ENCODE measurements around the gene CENPM.

Gene CENPM

GRCh38 chr22:41899992-41900651 is 46.8 kb downstream of the CENPM start:
- CTCF ChIA-PET: no interaction called here
- H3K27ac ChIP-seq: peak overlapping the region; percentile 35
- POLR2A ChIA-PET (ENCODE audit: low non-redundant PET): no interaction called here
- no peak for TF ChIP-seq CTCF (conservative IDR thresholded peaks at IDR 0.05; ENCODE audit: low read depth)
- DNase-seq (ENCODE audit: low spot score): no peak

DNA sequence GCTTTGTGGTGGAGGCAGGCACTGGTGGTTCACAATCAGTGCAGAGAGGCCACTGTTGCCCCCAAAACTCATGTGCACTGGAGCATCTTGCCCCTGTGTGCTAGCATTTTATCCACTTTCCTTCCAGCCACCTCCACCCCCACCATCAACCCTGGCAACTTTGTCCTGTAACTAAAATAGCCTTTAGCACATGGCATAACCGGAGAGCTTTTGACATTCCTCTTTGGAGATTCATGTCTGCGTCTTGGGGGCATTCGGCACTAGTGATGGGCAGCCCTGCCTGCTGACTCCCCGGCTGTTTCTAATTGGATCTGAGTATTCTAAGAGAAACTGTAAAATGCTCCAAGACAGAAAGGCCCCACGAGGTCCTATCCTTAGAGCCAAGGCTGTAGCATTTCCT is 47.8 kb downstream of the CENPM start:
- no peak for DNase-seq (ENCODE audit: low spot score)
- ChIA-PET POLR2A (ENCODE audit: low non-redundant PET) (no interaction called here), CTCF (no interaction called here)
- no peak for TF ChIP-seq CTCF (conservative IDR thresholded peaks at IDR 0.05; ENCODE audit: low read depth)
- H3K27ac ChIP-seq: no peak overlapping the region

GRCh38 chr22:41898645-41899044 is 48.3 kb downstream of the CENPM start:
- POLR2A ChIA-PET (ENCODE audit: low non-redundant PET): no interaction called here
- TF ChIP-seq CTCF (conservative IDR thresholded peaks at IDR 0.05; ENCODE audit: low read depth): no peak
- H3K27ac ChIP-seq: 0 out of 2 replicates have a peak overlapping the region, but pooled peaks have one; percentile 8
- no peak for DNase-seq (ENCODE audit: low spot score)
- CTCF ChIA-PET: no interaction called here

DNA sequence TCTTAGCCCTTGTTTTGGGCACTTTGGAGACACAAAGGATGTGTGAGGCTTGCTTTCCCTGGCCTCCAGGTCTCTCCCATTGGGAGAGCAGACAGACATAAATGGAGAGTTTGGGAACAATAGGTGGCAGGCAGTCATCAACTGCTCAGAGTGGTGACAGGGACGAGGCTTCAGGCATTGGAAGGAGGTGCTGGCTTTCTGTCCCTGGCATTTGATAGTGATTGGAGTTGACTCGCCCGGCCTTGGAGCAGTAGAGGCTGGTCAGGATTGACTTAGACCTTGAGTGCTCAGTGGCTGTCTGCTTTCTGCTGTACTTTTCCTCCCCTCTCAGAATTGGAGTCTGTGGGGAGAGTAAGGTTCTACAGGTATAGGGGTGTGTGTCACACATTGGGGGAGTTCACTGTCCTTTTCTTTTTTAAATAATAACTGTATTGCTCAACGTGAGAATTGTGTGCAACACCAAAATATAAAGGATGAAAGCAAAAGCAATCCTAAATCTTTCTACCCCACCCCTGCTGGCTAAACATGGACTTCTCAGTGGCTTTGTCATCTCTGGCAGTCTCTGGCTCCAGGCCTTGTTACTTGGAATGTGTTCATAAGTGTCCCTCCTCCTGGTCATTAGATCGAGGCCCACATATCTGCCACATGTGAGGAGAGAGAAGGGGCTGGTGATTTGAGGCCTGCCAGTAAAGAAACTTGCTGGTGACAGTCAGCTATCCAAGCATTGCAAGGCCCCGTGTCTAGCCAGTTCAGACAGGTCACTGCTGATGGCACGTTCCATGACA is 53.2 kb downstream of the CENPM start:
- DNase-seq (ENCODE audit: low spot score): no peak
- POLR2A ChIA-PET (ENCODE audit: low non-redundant PET): no interaction called here

DNA sequence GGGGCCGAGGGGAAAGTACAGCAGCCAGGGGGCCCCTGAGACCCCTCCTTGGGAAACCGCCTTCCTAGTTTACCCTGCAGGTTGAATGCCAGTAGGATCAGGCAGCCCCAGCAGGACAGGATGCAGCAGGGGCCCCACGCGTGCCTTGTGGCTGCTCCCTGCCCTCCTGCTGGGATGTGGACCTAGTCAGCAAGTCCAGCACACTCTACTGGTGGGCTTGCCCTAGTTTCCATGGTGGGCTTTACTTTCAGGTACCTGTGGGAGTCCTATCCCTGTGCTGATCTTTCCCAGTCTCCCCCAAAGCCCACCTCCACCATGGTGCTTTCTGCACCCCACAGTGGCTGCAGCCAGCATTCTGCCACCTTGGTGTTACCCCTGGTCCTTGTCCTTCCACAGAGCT is 54.2 kb downstream of the CENPM start:
- DNase-seq (ENCODE audit: low spot score): no peak
- ChIA-PET POLR2A (ENCODE audit: low non-redundant PET) (no interaction called here), CTCF (no interaction called here)
- peak overlapping the region; percentile 10 for H3K27ac ChIP-seq
- no peak for TF ChIP-seq CTCF (conservative IDR thresholded peaks at IDR 0.05; ENCODE audit: low read depth)

More for the DNA sequence above, 53.2 kb downstream of the CENPM start:
- CTCF ChIA-PET: interaction anchor here (0.8 to 1.0 kb wide), 2 partner anchors 12 to 71 kb away, joined by 3 read pairs; no protein-coding TSS in a partner anchor
- peak overlapping the region; percentile 32 for H3K27ac ChIP-seq
- TF ChIP-seq CTCF (conservative IDR thresholded peaks at IDR 0.05; ENCODE audit: low read depth): no peak

DNA sequence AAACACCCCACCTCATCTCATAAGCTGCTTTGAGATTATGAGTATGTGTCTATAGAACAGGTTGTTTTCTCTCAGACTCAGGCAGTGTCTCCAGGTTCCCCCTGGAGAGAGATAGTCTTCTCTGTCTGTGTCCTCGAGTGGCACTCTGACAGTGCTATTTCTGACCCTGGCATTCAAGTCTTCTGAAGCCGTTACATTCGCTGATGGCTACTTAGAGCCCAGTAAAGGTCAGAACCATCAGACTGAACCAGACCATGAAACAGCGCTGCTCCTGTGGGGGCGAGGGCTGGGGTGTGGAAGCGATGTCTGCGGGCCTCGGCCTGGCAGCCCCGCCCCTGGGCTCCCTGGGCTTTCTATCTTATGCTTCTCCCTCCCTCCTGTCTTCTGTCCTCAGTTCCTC is 55.5 kb downstream of the CENPM start:
- no peak for DNase-seq (ENCODE audit: low spot score)
- H3K27ac ChIP-seq: no peak overlapping the region
- CTCF ChIA-PET: interaction anchor here (0.6 kb wide), 1 partner anchor 69 kb away, joined by 3 read pairs; no protein-coding TSS in a partner anchor
- POLR2A ChIA-PET (ENCODE audit: low non-redundant PET): no interaction called here
- TF ChIP-seq CTCF (conservative IDR thresholded peaks at IDR 0.05; ENCODE audit: low read depth): no peak

Data from RWPE1 (cell line).